Pons (tissue), 1 donor: ENCODE data around the gene PRPF39.
A peak's percentile ranks its signal among the peaks of the same experiment; 100 is the strongest.

Experiments
- DNase-seq: peaks from one replicate; pipeline ENCODE4 v3.0.0-alpha.2; 2016; ENCODE audit warnings: low spot score

The PRPF39 gene

DNA sequence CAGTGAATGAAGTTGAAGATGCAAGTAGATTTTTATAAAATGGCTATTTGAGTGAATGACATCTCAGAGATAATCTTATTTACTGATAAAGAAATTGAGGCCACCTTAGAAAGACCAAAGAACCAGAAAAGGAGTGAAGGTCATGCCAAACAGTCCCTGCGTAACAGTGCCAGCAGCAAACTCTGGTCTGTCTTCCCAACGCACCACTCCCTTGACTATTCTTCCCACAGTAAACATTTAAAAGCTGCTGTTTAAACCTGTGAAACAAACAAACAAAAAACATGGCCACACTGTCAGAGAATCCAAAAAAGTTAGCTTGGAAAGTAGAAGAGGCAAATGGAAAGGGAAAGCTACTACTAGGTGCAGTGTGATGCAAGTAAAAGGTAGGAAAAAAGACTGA, 1.5 kb upstream of the PRPF39 start:
- no peak for DNase-seq

GRCh38 chr14:45083617-45083975, 320 bp upstream of the PRPF39 start:
- no peak for DNase-seq

DNA sequence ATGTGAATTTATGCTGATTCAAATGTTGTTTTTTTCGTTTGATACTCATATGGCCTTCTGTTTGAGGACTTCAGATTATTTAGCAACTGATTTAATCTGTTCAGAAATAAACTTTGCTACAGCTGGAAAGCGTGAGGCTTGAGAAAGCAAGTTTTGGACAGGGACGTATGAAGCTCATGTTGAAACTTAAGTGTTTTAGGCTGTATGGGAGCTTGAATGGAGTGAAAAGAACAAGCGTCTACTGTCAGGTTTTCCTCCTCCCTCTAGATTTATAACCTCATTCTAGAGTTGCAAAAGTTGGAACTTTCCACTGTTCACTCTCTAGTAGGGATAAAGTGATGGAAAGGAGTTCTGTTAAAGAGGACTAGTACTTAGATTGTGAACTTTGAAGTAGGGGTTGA, 1.0 kb downstream of the PRPF39 start:
- peak; percentile 31 for DNase-seq

DNA sequence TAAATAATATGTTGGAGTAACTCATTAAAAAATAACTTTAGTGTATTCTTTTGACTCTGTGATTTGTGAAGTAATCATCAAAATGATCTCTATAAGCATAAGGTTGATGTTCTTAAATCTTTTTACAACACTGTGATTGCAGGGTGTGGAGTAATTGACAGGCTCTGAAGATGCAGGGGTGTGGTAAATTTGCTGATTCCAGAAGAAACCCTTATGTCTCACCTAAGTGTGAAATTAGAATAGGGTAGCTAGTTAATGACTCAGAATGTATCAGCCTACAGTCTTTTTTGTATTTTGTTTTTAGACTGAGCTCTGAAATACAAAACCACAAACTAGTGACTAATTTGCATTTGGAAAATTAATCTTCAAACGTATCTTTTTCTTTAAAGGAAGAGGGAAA, 5.9 kb downstream of the PRPF39 start:
- no peak for DNase-seq

GRCh38 chr14:45091710-45092109, 7.8 kb downstream of the PRPF39 start:
- no peak for DNase-seq

- no peak for DNase-seq
Measured at GRCh38 chr14:45094275-45094674, 10.4 kb downstream of the PRPF39 start.

GRCh38 chr14:45095143-45095542, 11.2 kb downstream of the PRPF39 start:
- DNase-seq, result no peak

- no peak for DNase-seq
Measured at GRCh38 chr14:45096218-45096617, 12.3 kb downstream of the PRPF39 start.

GRCh38 chr14:45103806-45104205, 19.9 kb downstream of the PRPF39 start:
- no peak for DNase-seq

- no peak for DNase-seq
Measured at GRCh38 chr14:45104561-45104960, 20.6 kb downstream of the PRPF39 start.

DNA sequence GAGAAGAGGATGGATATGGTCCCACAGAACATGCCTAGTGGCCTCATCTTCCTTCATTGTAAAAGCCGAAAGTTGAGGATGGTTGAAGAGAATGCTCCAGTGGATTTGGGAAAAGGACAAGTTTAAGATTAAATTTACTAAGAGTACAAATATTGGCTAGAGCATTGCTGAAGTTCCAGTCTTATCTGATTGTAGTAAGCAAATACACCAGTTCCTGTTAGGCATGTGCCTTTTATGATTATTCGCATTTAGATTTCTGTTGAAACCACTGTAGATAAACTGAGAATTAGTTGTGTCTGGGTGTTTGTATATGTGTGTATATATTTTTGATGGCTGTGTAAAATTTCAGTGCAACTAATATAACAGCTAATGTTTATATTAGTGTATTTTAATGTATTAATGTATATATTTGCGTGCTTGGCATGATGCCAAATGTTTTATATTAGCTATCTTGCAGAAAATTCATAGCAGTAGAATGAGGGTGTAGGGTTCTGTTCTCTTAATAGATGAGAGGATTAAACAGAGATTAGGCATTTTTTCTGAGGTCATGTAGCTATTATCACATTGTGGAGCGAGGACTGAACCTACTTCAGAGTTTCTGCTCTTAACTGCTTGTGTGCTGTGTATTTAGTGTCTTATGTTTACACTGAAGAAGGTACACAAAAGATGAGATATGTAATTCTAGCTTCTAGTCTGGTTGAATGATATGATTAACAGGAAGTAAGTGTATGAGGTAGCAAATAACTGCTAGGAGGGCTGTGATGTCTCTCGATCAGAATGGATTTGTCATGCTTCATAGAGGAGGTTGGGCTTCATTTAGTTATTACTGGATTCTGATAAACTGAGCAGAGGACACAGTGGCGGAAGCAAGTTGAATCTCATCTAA, 29.2 kb downstream of the PRPF39 start:
- DNase-seq, result no peak

DNA sequence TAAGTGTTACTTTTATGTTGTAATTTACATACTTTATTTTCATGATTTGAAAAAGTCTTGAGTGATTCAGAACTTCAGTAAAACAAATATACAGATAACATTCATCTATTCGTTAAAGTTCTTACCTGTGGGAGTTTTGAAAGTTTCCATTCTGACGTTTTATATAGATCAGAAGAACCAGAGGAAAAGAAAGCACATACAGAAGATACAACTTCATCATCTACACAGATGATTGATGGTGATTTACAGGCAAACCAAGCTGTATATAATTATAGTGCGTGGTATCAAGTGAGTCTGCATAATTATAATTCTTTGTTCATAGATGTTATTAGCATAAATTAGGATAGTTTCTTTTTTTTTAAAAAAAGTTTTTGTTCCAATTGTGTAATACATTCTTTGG, 30.4 kb downstream of the PRPF39 start:
- no peak for DNase-seq

- DNase-seq, result no peak
Measured at GRCh38 chr14:45118594-45118993, 34.7 kb downstream of the PRPF39 start.

DNA sequence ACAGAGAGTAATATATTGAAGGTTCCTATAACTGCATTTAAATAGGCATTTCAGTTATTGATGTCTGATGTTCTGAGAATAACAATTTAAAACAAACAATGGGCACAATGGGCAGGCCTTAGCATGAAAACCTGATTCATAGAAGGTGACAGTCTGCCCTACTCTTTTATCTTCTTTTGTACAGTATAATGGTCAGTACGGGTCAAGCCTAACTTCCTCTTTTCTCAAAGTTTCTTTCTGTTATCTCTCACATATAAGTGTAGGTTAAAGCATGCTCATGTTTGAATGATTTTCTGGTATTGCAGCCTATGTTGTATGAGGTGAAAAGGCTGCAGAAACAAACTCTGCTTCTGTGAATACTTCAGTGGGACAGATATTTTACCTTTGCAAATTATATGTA, 36.2 kb downstream of the PRPF39 start:
- DNase-seq, result no peak

- DNase-seq, result no peak
Measured at GRCh38 chr14:45123271-45123670, 39.4 kb downstream of the PRPF39 start.

DNA sequence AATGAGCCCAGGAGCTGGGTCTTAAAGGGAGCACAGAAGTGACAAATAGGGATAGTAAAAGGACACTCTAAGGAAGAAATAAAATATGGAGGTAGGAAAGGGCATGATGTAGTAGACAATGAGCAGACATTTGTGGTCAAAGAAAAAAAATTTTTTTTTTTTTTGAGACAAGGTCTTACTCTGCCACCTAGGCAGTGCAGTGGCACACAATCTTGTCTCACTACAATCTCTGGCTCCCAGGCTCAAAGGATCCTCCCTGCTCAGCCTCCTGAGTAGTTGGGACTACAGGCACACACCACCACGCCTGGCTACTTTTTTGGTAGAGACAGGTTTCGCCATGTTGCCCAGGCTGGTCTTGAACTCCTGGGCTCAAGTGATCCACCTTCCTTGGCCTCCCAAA, 41.8 kb downstream of the PRPF39 start:
- no peak for DNase-seq

- no peak for DNase-seq
Measured at GRCh38 chr14:45128963-45129629, 45.2 kb downstream of the PRPF39 start.

- no peak for DNase-seq
Measured at GRCh38 chr14:45133683-45134050, 49.8 kb downstream of the PRPF39 start.

GRCh38 chr14:45134051-45134958, 50.4 kb downstream of the PRPF39 start, which contains the start of gene FKBP3:
FKBP3 (minus strand) TSS chr14:45134481; CDS start chr14:45134456, 25 bp downstream.
- DNase-seq, result peak; percentile 100

- no peak for DNase-seq
Measured at GRCh38 chr14:45135156-45135555, 51.2 kb downstream of the PRPF39 start.

- peak; percentile 97 for DNase-seq
Measured at GRCh38 chr14:45135659-45136395, 51.9 kb downstream of the PRPF39 start, which contains the start of gene FANCM. FANCM (plus strand) TSS chr14:45135930; CDS start chr14:45136032, 102 bp downstream.

GRCh38 chr14:45136399-45136798, 52.5 kb downstream of the PRPF39 start:
- no peak for DNase-seq
